ENCODE data around the gene CD300LG.

CD300LG gene

DNA sequence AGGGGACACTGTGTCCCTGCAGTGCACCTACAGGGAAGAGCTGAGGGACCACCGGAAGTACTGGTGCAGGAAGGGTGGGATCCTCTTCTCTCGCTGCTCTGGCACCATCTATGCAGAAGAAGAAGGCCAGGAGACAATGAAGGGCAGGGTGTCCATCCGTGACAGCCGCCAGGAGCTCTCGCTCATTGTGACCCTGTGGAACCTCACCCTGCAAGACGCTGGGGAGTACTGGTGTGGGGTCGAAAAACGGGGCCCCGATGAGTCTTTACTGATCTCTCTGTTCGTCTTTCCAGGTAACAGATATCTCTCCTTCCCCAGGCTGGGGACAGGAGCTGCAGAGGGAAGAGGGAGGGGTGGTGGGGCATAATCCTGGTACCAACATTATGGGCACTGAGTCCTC lies 1.6 kb downstream of the CD300LG start:
- no peaks in the 10 kb centered on the region for H3K9me3 ChIP-seq (ENCODE audit: insufficient read depth, low read length)
- no peaks in the 10 kb centered on the region for H3K36me3 ChIP-seq (ENCODE audit: low read length)
- no peak overlapping the region for H3K27ac ChIP-seq (ENCODE audit: low read depth, low read length)
- H2AFZ ChIP-seq (ENCODE audit: low read depth, low read length, severe bottlenecking), result no peak overlapping the region
- no peak for TF ChIP-seq EZH2phosphoT487 (conservative IDR thresholded peaks at IDR 0.05; ENCODE audit: low read length)
- TF ChIP-seq, protein P1, sequence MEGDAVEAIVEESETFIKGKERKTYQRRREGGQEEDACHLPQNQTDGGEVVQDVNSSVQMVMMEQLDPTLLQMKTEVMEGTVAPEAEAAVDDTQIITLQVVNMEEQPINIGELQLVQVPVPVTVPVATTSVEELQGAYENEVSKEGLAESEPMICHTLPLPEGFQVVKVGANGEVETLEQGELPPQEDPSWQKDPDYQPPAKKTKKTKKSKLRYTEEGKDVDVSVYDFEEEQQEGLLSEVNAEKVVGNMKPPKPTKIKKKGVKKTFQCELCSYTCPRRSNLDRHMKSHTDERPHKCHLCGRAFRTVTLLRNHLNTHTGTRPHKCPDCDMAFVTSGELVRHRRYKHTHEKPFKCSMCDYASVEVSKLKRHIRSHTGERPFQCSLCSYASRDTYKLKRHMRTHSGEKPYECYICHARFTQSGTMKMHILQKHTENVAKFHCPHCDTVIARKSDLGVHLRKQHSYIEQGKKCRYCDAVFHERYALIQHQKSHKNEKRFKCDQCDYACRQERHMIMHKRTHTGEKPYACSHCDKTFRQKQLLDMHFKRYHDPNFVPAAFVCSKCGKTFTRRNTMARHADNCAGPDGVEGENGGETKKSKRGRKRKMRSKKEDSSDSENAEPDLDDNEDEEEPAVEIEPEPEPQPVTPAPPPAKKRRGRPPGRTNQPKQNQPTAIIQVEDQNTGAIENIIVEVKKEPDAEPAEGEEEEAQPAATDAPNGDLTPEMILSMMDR (IDR thresholded peaks at IDR 0.05; ENCODE audit: insufficient read depth, low read length, poor library complexity, severe bottlenecking), result no peak
- no peaks in the 10 kb centered on the region for H3K79me2 ChIP-seq (ENCODE audit: insufficient read depth, low read length)
- no peaks in the 10 kb centered on the region for H3K9me2 ChIP-seq (replicated peaks; ENCODE audit: insufficient read depth, low read length)
- no peak overlapping the region for H3K9ac ChIP-seq (ENCODE audit: low read length)
- H4K20me1 ChIP-seq (ENCODE audit: low read depth, low read length), result no peaks in the 10 kb centered on the region
- H3K27me3 ChIP-seq (ENCODE audit: low read length), result peaks cover 2% of the 10 kb centered on the region; the same call in 1 of the 2 replicates
- no peaks in the 10 kb centered on the region for H3F3A ChIP-seq (ENCODE audit: insufficient read depth)
- H3K4me3 ChIP-seq (ENCODE audit: insufficient read depth, low read length, poor library complexity, severe bottlenecking), result no peak overlapping the region
- no peak overlapping the region for H3K4me2 ChIP-seq (ENCODE audit: low read depth, low read length, poor library complexity, severe bottlenecking)

DNA sequence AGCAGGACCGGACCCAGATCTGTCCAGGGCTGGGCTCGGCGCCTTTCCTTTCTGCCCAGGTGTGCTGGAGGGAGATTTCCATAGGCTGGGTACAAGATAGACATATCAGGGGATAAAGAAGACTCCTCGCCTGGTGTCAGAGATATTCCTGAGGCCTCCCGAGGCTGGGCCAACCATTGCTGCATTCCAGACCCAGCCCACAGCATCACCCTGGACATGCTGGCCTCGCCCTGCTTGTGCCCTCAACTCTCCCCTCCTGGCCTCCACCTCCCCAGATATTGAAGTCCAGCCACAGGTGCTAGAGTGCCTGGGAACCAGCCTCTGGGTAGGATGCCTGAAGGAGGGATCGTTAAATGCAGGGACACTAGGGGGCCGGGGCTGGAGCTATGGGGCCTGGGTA lies 2.1 kb downstream of the CD300LG start:
- no peak overlapping the region for H2AFZ ChIP-seq (ENCODE audit: low read depth, low read length, severe bottlenecking)
- no peaks in the 10 kb centered on the region for H3K9me2 ChIP-seq (replicated peaks; ENCODE audit: insufficient read depth, low read length)
- H4K20me1 ChIP-seq (ENCODE audit: low read depth, low read length), result no peaks in the 10 kb centered on the region
- peaks cover 2% of the 10 kb centered on the region; the same call in 1 of the 2 replicates for H3K27me3 ChIP-seq (ENCODE audit: low read length)
- no peak for TF ChIP-seq EZH2phosphoT487 (conservative IDR thresholded peaks at IDR 0.05; ENCODE audit: low read length)
- TF ChIP-seq, protein P1 (IDR thresholded peaks at IDR 0.05; ENCODE audit: insufficient read depth, low read length, poor library complexity, severe bottlenecking), result no peak
- no peaks in the 10 kb centered on the region for H3K9me3 ChIP-seq (ENCODE audit: insufficient read depth, low read length)
- H3F3A ChIP-seq (ENCODE audit: insufficient read depth), result no peaks in the 10 kb centered on the region
- no peak overlapping the region for H3K4me2 ChIP-seq (ENCODE audit: low read depth, low read length, poor library complexity, severe bottlenecking)
- no peaks in the 10 kb centered on the region for H3K79me2 ChIP-seq (ENCODE audit: insufficient read depth, low read length)
- no peak overlapping the region for H3K4me3 ChIP-seq (ENCODE audit: insufficient read depth, low read length, poor library complexity, severe bottlenecking)
- H3K27ac ChIP-seq (ENCODE audit: low read depth, low read length), result no peak overlapping the region
- H3K9ac ChIP-seq (ENCODE audit: low read length), result no peak overlapping the region
- H3K36me3 ChIP-seq (ENCODE audit: low read length), result no peaks in the 10 kb centered on the region

DNA sequence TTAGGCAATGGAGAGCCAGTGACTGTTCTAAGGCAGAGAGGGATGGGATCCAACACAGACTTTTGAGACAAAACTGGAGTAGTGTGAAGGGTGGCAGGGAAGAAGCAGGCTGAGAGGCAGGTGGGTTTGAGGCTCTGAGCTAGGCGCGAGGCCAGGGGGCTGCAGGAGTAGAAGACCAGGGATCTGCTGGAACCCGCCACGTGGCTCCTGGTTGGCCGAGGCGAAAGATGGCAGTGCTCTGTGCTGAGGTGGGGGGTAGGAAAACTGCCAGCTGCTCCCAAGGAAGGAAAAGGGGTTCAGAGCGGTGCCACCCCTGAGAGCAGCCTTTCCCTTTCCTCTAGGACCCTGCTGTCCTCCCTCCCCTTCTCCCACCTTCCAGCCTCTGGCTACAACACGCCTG lies 5.6 kb downstream of the CD300LG start:
- no peak overlapping the region for H3K27ac ChIP-seq (ENCODE audit: low read depth, low read length)
- H3K4me2 ChIP-seq (ENCODE audit: low read depth, low read length, poor library complexity, severe bottlenecking), result no peak overlapping the region
- H3K27me3 ChIP-seq (ENCODE audit: low read length), result peaks cover 2% of the 10 kb centered on the region; the same call in 1 of the 2 replicates
- H2AFZ ChIP-seq (ENCODE audit: low read depth, low read length, severe bottlenecking), result no peak overlapping the region
- no peaks in the 10 kb centered on the region for H4K20me1 ChIP-seq (ENCODE audit: low read depth, low read length)
- H3K4me3 ChIP-seq (ENCODE audit: insufficient read depth, low read length, poor library complexity, severe bottlenecking), result no peak overlapping the region
- no peaks in the 10 kb centered on the region for H3K79me2 ChIP-seq (ENCODE audit: insufficient read depth, low read length)
- H3K36me3 ChIP-seq (ENCODE audit: low read length), result no peaks in the 10 kb centered on the region
- TF ChIP-seq, protein P1 (IDR thresholded peaks at IDR 0.05; ENCODE audit: insufficient read depth, low read length, poor library complexity, severe bottlenecking), result no peak
- TF ChIP-seq EZH2phosphoT487 (conservative IDR thresholded peaks at IDR 0.05; ENCODE audit: low read length), result no peak
- H3K9me2 ChIP-seq (replicated peaks; ENCODE audit: insufficient read depth, low read length), result no peaks in the 10 kb centered on the region
- H3F3A ChIP-seq (ENCODE audit: insufficient read depth), result no peaks in the 10 kb centered on the region
- H3K9ac ChIP-seq (ENCODE audit: low read length), result no peak overlapping the region
- H3K9me3 ChIP-seq (ENCODE audit: insufficient read depth, low read length), result no peaks in the 10 kb centered on the region
